Skeletal muscle cell (primary cell): ENCODE data around the gene SRF.

Experiments used
- DNase-seq: peaks from one replicate; pipeline ENCODE4 v3.0.0-alpha.2; 2010; ENCODE audit warnings: low read depth
- H3K4me3 ChIP-seq: 2 replicates; pipeline ENCODE4 v1.5.1; 2011; ENCODE audit warnings: low read depth, mild to moderate bottlenecking, control low read depth, low read length, moderate library complexity

The SRF gene

GRCh38 chr6:43180985-43181384 is 9.9 kb downstream of the SRF start:
- H3K4me3 ChIP-seq, result no peak overlapping the region
- DNase-seq, result no peak

- DNase-seq, result no peak
- peak overlapping the region; percentile 66 for H3K4me3 ChIP-seq
Observed at GRCh38 chr6:43181621-43181941, 10.5 kb downstream of the SRF start.

GRCh38 chr6:43181942-43182860 is 11.1 kb downstream of the SRF start, which contains the start of gene CUL9:
CUL9 (plus strand) TSS chr6:43182196; CDS start chr6:43184311, 2,115 bp downstream.
- DNase-seq, result no peak
- H3K4me3 ChIP-seq, result peak within 1 kb of the TSS; percentile 66

GRCh38 chr6:43183441-43183840 is 12.4 kb downstream of the SRF start:
- DNase-seq, result no peak
- no peak overlapping the region for H3K4me3 ChIP-seq

DNA sequence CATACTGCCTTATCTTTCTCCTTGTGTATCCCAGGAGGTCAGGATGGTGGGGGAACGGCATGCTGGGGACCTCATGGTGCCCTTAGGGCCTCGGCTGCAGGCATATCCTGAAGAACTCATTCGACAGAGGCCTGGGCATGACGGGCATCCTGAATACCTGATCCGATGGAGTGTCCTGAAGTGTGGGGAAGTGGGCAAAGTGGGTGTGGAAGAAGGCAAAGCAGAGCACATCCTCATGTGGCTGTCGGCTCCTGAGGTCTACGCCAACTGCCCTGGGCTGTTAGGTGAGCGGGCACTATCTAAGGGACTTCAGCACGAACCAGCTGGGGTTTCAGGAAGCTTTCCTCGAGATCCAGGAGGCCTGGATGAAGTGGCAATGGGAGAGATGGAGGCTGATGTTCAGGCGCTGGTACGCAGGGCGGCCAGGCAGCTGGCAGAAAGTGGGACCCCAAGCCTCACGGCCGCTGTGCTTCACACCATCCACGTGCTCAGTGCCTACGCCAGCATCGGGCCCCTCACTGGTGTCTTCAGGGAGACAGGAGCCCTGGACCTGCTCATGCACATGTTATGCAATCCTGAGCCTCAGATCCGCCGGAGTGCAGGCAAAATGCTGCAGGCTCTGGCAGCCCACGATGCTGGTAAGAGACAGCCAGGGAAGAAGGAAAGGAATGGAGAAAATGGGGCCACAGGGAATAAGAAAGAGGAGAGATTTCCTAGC is 13.4 kb downstream of the SRF start:
- H3K4me3 ChIP-seq, result no peak overlapping the region
- DNase-seq, result no peak

- DNase-seq, result no peak
- H3K4me3 ChIP-seq, result no peak overlapping the region
Observed at GRCh38 chr6:43185391-43185985, 14.4 kb downstream of the SRF start.

DNA sequence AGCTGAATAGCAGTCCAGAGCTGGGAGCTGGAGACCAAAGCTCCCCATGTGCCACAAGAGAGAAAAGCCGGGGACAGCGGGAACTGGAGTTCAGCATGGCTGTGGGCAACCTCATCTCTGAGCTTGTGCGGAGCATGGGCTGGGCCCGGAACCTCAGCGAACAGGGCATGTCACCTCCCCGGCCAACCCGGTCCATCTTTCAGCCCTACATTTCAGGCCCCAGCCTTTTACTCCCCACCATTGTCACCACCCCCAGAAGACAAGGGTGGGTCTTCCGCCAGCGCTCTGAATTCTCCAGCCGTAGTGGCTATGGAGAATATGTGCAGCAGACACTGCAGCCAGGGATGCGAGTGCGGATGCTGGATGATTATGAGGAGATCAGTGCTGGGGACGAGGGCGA is 14.9 kb downstream of the SRF start:
- DNase-seq, result no peak
- H3K4me3 ChIP-seq, result no peak overlapping the region

GRCh38 chr6:43186706-43187105 is 15.6 kb downstream of the SRF start:
- H3K4me3 ChIP-seq, result no peak overlapping the region

DNA sequence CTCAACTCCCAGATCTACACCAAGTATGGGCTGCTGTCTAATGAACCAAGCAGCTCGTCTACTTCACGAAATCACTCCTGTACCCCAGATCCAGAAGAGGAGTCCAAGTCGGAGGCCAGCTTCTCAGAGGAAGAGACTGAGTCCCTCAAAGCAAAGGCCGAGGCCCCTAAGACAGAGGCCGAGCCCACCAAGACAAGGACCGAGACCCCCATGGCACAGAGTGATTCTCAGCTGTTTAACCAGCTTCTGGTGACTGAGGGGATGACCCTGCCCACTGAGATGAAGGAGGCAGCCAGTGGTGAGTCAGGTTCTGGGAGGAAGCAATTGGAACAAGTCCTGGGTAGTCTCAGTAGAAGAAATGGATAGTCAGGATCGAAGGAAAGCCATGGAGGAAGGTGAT is 16.8 kb downstream of the SRF start:
- DNase-seq, result no peak
- H3K4me3 ChIP-seq, result no peak overlapping the region

More at GRCh38 chr6:43186706-43187105, 15.6 kb downstream of the SRF start:
- DNase-seq, result no peak

GRCh38 chr6:43188426-43188825 is 17.4 kb downstream of the SRF start:
- no peak overlapping the region for H3K4me3 ChIP-seq
- DNase-seq, result no peak

- DNase-seq, result no peak
- H3K4me3 ChIP-seq, result no peak overlapping the region
Observed at GRCh38 chr6:43189776-43190304, 18.8 kb downstream of the SRF start.

DNA sequence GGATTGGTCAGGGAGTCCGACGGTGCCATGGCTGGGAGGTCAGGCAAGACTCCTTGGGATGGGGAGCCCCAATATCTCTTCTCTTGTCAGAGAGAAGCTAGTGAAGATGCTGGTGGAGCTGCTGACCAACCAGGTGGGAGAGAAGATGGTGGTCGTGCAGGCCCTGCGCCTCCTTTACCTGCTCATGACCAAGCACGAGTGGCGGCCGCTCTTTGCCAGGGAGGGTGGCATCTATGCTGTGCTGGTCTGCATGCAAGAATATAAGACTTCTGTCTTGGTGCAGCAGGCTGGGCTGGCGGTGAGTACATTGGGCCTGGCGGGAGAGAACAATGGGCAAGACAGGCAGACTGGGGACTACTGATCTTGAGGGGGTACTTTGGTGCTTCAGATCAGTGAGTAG is 21.8 kb downstream of the SRF start:
- DNase-seq, result no peak
- H3K4me3 ChIP-seq, result no peak overlapping the region

DNA sequence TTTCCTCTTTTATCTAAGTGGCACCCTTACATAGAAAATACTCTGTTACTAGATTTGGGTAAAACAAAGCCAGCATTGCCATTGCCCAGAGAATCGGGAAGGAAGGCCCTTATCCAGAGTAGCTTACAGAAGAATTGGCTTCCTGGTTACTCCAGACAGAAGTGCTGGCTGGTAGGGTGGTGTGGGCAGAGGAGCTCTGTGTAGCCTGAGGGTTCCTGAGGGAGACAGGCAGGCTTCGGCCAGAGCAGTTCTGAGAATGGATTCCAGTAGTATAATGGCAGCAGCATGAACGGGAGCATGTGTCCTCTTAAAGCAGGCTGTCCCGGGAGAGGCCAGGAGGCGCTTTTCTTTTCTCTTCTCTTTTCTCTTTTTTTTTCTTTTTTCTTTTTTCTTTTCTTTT is 22.9 kb downstream of the SRF start:
- DNase-seq, result no peak
- H3K4me3 ChIP-seq, result no peak overlapping the region

- no peak overlapping the region for H3K4me3 ChIP-seq
- no peak for DNase-seq
Observed at GRCh38 chr6:43196337-43196736, 25.3 kb downstream of the SRF start.

DNA sequence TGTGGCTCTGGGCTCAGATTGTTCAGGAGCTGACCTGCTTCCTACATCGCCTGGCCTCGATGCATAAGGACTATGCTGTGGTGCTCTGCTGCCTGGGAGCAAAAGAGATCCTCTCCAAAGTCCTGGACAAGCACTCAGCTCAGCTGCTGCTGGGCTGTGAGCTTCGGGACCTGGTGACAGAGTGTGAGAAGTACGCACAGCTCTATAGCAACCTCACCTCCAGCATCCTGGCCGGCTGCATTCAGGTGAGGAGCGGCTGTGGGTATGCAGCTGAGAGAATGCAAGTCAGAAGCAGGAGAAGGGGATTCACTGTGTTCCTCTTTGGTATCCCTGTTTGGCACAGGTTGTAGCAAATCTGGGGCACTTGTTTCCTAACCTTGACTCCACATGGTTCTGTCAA is 28.8 kb downstream of the SRF start:
- H3K4me3 ChIP-seq, result no peak overlapping the region
- DNase-seq, result no peak

GRCh38 chr6:43200541-43200940 is 29.5 kb downstream of the SRF start:
- no peak overlapping the region for H3K4me3 ChIP-seq
- DNase-seq, result no peak

GRCh38 chr6:43202451-43202850 is 31.4 kb downstream of the SRF start:
- no peak overlapping the region for H3K4me3 ChIP-seq
- DNase-seq, result no peak

DNA sequence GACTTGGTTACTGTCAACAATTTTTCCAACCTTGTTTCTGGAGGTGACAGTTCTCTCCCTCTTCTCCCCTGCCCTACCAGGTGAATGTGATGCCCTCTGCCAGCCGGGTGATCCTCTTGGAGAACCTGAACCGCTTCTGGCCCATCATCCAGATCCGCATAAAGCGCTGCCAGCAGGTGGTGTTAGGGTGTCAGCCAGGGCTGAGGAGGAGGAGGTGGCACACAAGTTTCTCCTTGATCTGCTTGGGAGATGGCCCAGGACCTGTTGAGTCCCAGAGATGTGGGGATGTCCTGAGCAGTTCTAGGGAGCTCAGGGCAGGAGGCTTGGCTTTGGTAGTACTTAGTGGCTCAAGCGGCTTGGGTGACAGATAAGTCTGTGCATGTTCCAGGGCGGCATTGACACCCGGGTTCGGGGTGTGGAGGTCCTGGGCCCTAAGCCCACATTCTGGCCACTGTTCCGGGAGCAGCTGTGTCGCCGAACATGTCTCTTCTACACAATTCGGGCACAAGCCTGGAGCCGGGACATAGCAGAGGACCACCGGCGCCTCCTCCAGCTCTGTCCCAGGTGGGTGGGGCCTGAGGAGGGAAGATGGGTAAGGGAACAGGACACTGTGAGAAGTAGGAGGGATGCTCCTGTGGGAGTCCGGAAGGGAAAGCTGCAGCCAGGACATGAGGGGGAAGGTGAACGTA is 32.1 kb downstream of the SRF start:
- no peak overlapping the region for H3K4me3 ChIP-seq
- no peak for DNase-seq

DNA sequence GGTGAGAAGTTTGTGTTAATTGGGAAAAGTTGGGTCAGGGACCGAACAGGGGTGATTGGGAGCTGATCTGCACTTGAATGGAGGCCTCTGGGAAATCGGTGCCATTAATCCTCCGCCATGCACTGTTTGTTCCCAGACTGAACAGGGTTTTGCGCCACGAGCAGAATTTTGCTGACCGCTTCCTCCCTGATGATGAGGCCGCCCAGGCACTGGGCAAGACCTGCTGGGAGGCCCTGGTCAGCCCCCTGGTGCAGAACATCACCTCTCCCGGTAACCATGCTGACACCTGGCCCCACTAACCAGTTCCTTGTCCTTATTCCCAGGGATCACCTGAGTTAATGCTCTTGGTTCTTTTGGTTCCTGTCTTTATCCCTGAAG is 32.6 kb downstream of the SRF start:
- DNase-seq, result no peak
- H3K4me3 ChIP-seq, result no peak overlapping the region
